Epithelial cell of proximal tubule (primary cell): Measurements from ENCODE around the gene RPUSD2. TPM values are rescaled to one million over a fixed set of nuclear protein-coding genes. Genes with fewer than 3 reads are reported as not detected.
"Not testable (repeated sequence)": the region's sequence is repeated elsewhere in the genome, so short reads cannot be mapped to it uniquely, and the experiment has no call there.

Experiments
- DNase-seq: peaks from one replicate; pipeline ENCODE4 v3.0.0-alpha.2; 2011; ENCODE audit warnings: low read depth
- H3K4me3 ChIP-seq: 2 replicates; pipeline ENCODE4 v1.5.1; 2011; ENCODE audit warnings: low read depth, mild to moderate bottlenecking, low read length
- CTCF ChIP-seq: conservative IDR thresholded peaks from 2 replicates; pipeline ENCODE4 v1.5.1; 2012; ENCODE audit warnings: low read depth, mild to moderate bottlenecking, low read length
- total RNA-seq: library from RNA; depleted of rRNA; stranded (reverse); fragments of >200 nt; gene quantifications from 2 replicates; pipeline ENCODE4 v1.2.3, GENCODE V29; 2015

Gene RPUSD2
- total RNA-seq, 1 donor from 2014 or later = 10.1 TPM

GRCh38 chr15:40564591-40565332, 4.3 kb upstream of the RPUSD2 start, which contains the start of gene CCDC32:
Gene CCDC32, minus strand, starts transcription at chr15:40565042. Its CDS starts 2,027 bp downstream, at chr15:40563015.
- H3K4me3 ChIP-seq = peak within 1 kb of the TSS; percentile 80
- peak; percentile 87 for DNase-seq
- no peak for TF ChIP-seq CTCF

GRCh38 chr15:40565333-40566238, 3.5 kb upstream of the RPUSD2 start:
- H3K4me3 ChIP-seq = peak overlapping the region; percentile 80
- DNase-seq = no peak
- no peak for TF ChIP-seq CTCF

GRCh38 chr15:40567111-40567510, 2.0 kb upstream of the RPUSD2 start:
- TF ChIP-seq CTCF = peak; percentile 49

GRCh38 chr15:40575113-40575512, 6.0 kb downstream of the RPUSD2 start:
- no peak for TF ChIP-seq CTCF
- H3K4me3 ChIP-seq = no peak overlapping the region
- DNase-seq = no peak

More at GRCh38 chr15:40567111-40567510, 2.0 kb upstream of the RPUSD2 start:
- H3K4me3 ChIP-seq = no peak overlapping the region
- no peak for DNase-seq

- not testable (repeated sequence) for H3K4me3 ChIP-seq, DNase-seq
Observed at GRCh38 chr15:40576914-40577313, 7.8 kb downstream of the RPUSD2 start.

- no peak for DNase-seq
- H3K4me3 ChIP-seq = no peak overlapping the region
- TF ChIP-seq CTCF = no peak
Observed at GRCh38 chr15:40578892-40579291, 9.8 kb downstream of the RPUSD2 start.

GRCh38 chr15:40581796-40582195, 12.7 kb downstream of the RPUSD2 start:
- not testable (repeated sequence) for H3K4me3 ChIP-seq, DNase-seq
